ENCODE results near the gene CHRD. TPM values are rescaled to one million over a fixed set of nuclear protein-coding genes. Genes with fewer than 3 reads are reported as not detected.
"Not testable (repeated sequence)": the region's sequence is repeated elsewhere in the genome, so short reads cannot be mapped to it uniquely, and the experiment has no call there.

Gene CHRD
- total and polyA plus RNA-seq, 8 donors, result 5.2 to 27.2 (median 7.0) TPM

DNA sequence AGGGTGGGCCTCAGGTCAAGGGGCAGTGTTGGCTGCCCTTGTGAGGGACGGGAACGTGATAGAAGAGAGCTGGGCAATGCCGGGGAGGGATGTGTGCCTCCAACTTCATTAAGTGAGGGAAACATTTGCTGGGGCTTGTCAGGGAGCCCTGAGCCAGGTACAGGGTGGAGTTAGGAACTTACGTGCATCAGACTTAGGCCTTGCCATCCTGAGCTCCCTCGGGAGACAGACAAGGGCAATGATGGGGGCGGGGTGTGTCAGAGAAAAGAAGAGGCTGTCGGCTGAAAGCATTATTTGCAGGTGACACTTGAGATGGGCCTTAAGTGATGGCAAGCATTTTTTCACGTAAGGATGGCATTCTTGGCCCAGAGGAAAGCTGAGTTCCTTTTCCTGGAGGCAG is 40.9 kb upstream of the CHRD start:
- TF ChIP-seq POLR2A (IDR thresholded peaks at IDR 0.05) (no peak), POLR2AphosphoS5 (IDR thresholded peaks at IDR 0.05) (no peak), EP300 (IDR thresholded peaks at IDR 0.05) (no peak)
- TF ChIP-seq, protein P1, sequence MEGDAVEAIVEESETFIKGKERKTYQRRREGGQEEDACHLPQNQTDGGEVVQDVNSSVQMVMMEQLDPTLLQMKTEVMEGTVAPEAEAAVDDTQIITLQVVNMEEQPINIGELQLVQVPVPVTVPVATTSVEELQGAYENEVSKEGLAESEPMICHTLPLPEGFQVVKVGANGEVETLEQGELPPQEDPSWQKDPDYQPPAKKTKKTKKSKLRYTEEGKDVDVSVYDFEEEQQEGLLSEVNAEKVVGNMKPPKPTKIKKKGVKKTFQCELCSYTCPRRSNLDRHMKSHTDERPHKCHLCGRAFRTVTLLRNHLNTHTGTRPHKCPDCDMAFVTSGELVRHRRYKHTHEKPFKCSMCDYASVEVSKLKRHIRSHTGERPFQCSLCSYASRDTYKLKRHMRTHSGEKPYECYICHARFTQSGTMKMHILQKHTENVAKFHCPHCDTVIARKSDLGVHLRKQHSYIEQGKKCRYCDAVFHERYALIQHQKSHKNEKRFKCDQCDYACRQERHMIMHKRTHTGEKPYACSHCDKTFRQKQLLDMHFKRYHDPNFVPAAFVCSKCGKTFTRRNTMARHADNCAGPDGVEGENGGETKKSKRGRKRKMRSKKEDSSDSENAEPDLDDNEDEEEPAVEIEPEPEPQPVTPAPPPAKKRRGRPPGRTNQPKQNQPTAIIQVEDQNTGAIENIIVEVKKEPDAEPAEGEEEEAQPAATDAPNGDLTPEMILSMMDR (IDR thresholded peaks at IDR 0.05), result no peak
- H3K9me3 ChIP-seq, result no peaks in the 10 kb centered on the region
- peak overlapping the region; percentile 27 to 69 (median 30) for H3K4me3 ChIP-seq
- H3K27me3 ChIP-seq, result no peaks in the 10 kb centered on the region
- intact Hi-C loops (cut with DNase I; ENCODE audit: low total_unique reads), result no loop called here
- 49 to 65% (median 56%) methylated on average over 8 of the region's 8 CpGs for WGBS, 5 donors
- peak overlapping the region; percentile 6 to 99 (median 98) for H3K27ac ChIP-seq
- H3K36me3 ChIP-seq, result peaks cover 37 to 44% (median 40%) of the 10 kb centered on the region in 4 donors
- peaks cover 34 to 76% (median 53%) of the 10 kb centered on the region in 4 donors for H3K4me1 ChIP-seq
- no peak for DNase-seq

DNA sequence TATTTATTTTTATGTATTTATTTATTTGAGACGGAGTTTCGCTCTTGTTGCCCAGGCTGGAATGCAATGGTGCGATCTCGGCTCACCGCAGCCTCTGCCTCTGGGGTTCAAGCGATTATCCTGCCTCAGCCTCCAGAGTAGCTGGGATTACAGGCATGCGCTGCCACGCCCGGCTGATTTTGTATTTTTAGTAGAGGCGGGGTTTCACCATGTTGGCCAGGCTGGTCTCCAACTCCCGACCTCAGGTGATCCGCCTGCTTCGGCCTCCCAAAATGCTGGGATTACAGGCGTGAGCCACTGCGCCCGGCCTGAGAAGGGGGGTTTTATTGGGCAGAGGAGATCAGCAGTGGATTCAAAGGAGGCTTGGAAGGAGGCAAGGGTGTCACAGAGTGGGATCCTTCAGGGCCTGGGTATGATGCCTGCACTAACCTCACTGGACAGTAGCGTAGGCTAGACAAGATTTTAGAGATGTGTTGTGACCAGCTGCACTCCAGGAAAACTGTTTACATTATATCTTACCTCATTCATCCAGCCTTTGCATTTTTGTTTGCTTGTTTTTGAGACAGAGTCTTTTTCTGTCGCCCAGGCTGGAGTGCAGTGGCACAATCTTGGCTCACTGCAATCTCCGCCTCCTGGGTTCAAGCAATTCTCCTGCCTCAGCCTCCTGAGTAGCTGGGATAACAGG is 40.3 kb upstream of the CHRD start:
- H3K9me3 ChIP-seq; intact Hi-C loops (cut with DNase I; ENCODE audit: low total_unique reads); DNase-seq; H3K27me3 ChIP-seq; H3K4me3 ChIP-seq: not testable (repeated sequence)
- H3K4me1 ChIP-seq, result peaks cover 34 to 70% (median 53%) of the 10 kb centered on the region in 4 donors
- 84 to 89% (median 85%) methylated on average over 19 of the region's 19 CpGs for WGBS, 5 donors
- H3K36me3 ChIP-seq, result peaks cover 34 to 44% (median 40%) of the 10 kb centered on the region in 4 donors
- peak overlapping the region in 3 of 5 donors; percentile 96 to 99 (median 99) for H3K27ac ChIP-seq

DNA sequence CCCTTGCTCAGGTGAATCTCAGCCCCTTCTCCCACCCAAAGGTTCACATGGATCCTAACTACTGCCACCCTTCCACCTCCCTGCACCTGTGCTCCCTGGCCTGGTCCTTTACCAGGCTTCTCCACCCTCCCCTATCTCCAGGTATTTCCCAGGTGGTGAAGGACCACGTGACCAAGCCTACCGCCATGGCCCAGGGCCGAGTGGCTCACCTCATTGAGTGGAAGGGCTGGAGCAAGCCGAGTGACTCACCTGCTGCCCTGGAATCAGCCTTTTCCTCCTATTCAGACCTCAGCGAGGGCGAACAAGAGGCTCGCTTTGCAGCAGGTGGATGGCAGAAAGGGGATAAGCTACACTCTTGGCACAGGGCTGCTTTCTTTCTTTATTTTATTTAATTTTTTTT is 37.9 kb upstream of the CHRD start:
- H3K9me3 ChIP-seq, result no peaks in the 10 kb centered on the region
- peaks cover 31 to 51% (median 43%) of the 10 kb centered on the region in 4 donors for H3K36me3 ChIP-seq
- WGBS, 5 donors, result 52 to 83% (median 60%) methylated on average over 7 of the region's 7 CpGs
- TF ChIP-seq POLR2AphosphoS5 (IDR thresholded peaks at IDR 0.05), result peak in 1 of 3 donors; percentile 83
- TF ChIP-seq EP300 (IDR thresholded peaks at IDR 0.05), result no peak
- peak in 1 of 2 donors; percentile 91 for DNase-seq
- H3K4me3 ChIP-seq, result no peak overlapping the region
- peak overlapping the region in 4 of 5 donors; percentile 13 to 48 (median 24) for H3K27ac ChIP-seq
- intact Hi-C loops (cut with DNase I; ENCODE audit: low total_unique reads), result no loop called here
- no peaks in the 10 kb centered on the region for H3K27me3 ChIP-seq
- H3K4me1 ChIP-seq, result peaks cover 25 to 64% (median 40%) of the 10 kb centered on the region in 4 donors

DNA sequence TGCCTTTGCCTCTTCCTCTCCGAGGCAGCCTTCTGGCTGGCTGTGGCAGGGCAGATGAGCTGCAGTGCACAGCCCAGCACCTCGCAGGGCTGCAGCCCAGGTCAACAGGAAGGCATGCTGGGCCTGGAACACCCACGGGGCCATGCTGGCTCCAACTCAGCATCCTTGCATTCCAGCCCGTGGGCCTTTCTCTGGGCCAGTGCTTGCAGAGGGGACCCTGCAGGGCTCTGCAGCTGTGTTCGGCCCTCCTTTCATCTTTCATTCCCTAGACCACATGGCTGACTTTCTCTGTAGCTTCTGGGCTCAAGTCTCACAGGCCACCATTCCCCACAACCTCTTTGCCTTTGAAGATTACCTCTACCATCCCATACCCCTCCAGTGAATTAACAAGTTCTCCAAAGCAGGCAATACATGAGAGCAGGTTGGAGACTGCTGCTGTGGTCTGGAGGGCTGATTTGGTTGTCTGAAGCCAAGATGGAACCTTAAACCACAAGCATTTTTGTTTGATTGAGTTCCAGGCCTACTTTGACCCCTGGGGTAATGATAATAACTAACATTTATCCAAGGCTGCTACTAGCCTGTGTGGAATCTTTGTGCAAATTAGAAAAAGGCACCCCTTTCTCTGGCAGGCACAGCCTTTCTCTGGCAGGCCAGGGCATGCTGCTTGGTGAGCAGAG is 36.5 kb upstream of the CHRD start:
- Histone ChIP-seq H3K4me1 (peaks cover 11 to 53% (median 31%) of the 10 kb centered on the region in 4 donors), H3K36me3 (peaks cover 31 to 51% (median 43%) of the 10 kb centered on the region in 4 donors), H3K27me3 (no peaks in the 10 kb centered on the region), H3K9me3 (no peaks in the 10 kb centered on the region), H3K4me3 (no peak overlapping the region), H3K27ac (no peak overlapping the region)
- 79 to 86% (median 85%) methylated on average over 4 to 5 of the region's 5 CpGs for WGBS, 5 donors
- intact Hi-C loops (cut with DNase I; ENCODE audit: low total_unique reads), result no loop called here
- TF ChIP-seq POLR2AphosphoS5 (IDR thresholded peaks at IDR 0.05), result no peak
- no peak for DNase-seq

DNA sequence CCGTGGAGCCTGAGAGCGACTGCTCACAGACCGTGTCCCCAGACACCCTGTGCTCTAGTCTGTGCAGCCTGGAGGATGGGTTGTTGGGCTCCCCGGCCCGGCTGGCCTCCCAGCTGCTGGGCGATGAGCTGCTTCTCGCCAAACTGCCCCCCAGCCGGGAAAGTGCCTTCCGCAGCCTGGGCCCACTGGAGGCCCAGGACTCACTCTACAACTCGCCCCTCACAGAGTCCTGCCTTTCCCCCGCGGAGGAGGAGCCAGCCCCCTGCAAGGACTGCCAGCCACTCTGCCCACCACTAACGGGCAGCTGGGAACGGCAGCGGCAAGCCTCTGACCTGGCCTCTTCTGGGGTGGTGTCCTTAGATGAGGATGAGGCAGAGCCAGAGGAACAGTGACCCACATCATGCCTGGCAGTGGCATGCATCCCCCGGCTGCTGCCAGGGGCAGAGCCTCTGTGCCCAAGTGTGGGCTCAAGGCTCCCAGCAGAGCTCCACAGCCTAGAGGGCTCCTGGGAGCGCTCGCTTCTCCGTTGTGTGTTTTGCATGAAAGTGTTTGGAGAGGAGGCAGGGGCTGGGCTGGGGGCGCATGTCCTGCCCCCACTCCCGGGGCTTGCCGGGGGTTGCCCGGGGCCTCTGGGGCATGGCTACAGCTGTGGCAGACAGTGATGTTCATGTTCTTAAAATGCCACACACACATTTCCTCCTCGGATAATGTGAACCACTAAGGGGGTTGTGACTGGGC is 35.1 kb upstream of the CHRD start:
- DNase-seq, result no peak
- H3K27ac ChIP-seq, result peak overlapping the region in 2 of 5 donors; percentile 46
- no peaks in the 10 kb centered on the region for H3K9me3 ChIP-seq
- TF ChIP-seq EP300 (IDR thresholded peaks at IDR 0.05) (no peak), POLR2AphosphoS5 (IDR thresholded peaks at IDR 0.05) (no peak), POLR2A (IDR thresholded peaks at IDR 0.05) (no peak)
- TF ChIP-seq, protein P1 (IDR thresholded peaks at IDR 0.05), result no peak
- WGBS, 5 donors, result 81 to 92% (median 90%) methylated on average over 12 to 24 of the region's 24 CpGs
- intact Hi-C loops (cut with DNase I; ENCODE audit: low total_unique reads), result no loop called here
- no peaks in the 10 kb centered on the region for H3K27me3 ChIP-seq
- H3K4me1 ChIP-seq, result peaks cover 0 to 39% (median 21%) of the 10 kb centered on the region in 4 donors
- H3K36me3 ChIP-seq, result peaks cover 31 to 51% (median 43%) of the 10 kb centered on the region in 4 donors
- no peak overlapping the region for H3K4me3 ChIP-seq

Measured in stomach (tissue), 9 donors.